Neuronal stem cell (in vitro differentiated cells): Measurements from ENCODE around the gene MAPK11.

ENCODE experiments used
- DNase-seq: peaks from one replicate; pipeline ENCODE4 v3.0.0-alpha.2; 2013; ENCODE audit warnings: low spot score
- H2AFZ ChIP-seq: one replicate; pipeline ENCODE4 v1.6.1; 2013; ENCODE audit warnings: mild to moderate bottlenecking, low read length, inconsistent platforms
- H2AK5ac ChIP-seq: 2 replicates; pipeline ENCODE4 v1.6.1; 2013; ENCODE audit warnings: low read depth, mild to moderate bottlenecking, inconsistent platforms, low read length, moderate library complexity, mixed read lengths
- H2BK120ac ChIP-seq: 2 replicates; pipeline ENCODE4 v1.6.1; 2013; ENCODE audit warnings: low read depth, mild to moderate bottlenecking, inconsistent platforms, low read length, moderate library complexity, mixed read lengths
- H2BK12ac ChIP-seq: one replicate; pipeline ENCODE4 v1.6.1; 2013; ENCODE audit warnings: low read length, inconsistent platforms
- H2BK15ac ChIP-seq: 2 replicates; pipeline ENCODE4 v1.6.1; 2013; ENCODE audit warnings: mild to moderate bottlenecking, low read length, inconsistent platforms, mixed read lengths
- H2BK5ac ChIP-seq: one replicate; pipeline ENCODE4 v1.6.1; 2013; ENCODE audit warnings: inconsistent platforms, mild to moderate bottlenecking, low read length, moderate library complexity
- H3K14ac ChIP-seq: one replicate; pipeline ENCODE4 v1.6.1; 2013; ENCODE audit warnings: low read length, inconsistent platforms
- H3K18ac ChIP-seq: 2 replicates; pipeline ENCODE4 v1.6.1; 2013; ENCODE audit warnings: low read length, inconsistent platforms
- H3K23ac ChIP-seq: 2 replicates; pipeline ENCODE4 v1.6.1; 2013; ENCODE audit warnings: low read depth, mild to moderate bottlenecking, mixed read lengths, low read length, inconsistent platforms; ENCODE audit not compliant: poor library complexity
- H3K27ac ChIP-seq: replicated peaks from 3 replicates; pipeline ENCODE4 v1.5.1; 2013; ENCODE audit warnings: low read length, inconsistent platforms
- H3K27me3 ChIP-seq, 3 experiments: 2 replicates each; pipeline ENCODE4 v1.6.1; 2013; ENCODE audit warnings: low read length in 3 of 3, mild to moderate bottlenecking in 2 of 3, inconsistent platforms in 1 of 3, low read depth in 1 of 3, mixed read lengths in 1 of 3, moderate library complexity in 1 of 3; ENCODE audit not compliant: control insufficient read depth in 3 of 3, insufficient read depth in 3 of 3
- H3K36me3 ChIP-seq, 2 donors: replicated peaks in 1 of 2; 2 replicates each; pipeline ENCODE4 v1.6.1; 2013; ENCODE audit warnings: low read length in 2 of 2; ENCODE audit not compliant: control insufficient read depth in 2 of 2, insufficient read depth in 2 of 2
- H3K4ac ChIP-seq: 2 replicates; pipeline ENCODE4 v1.6.1; 2013; ENCODE audit warnings: inconsistent platforms, mild to moderate bottlenecking, low read length, moderate library complexity
- H3K4me1 ChIP-seq, 2 donors: 1 replicate in 1 of 2; 2 replicates in 1 of 2; pipeline ENCODE4 v1.6.1; 2013; ENCODE audit warnings: low read length in 2 of 2, low read depth in 1 of 2; ENCODE audit not compliant: control insufficient read depth in 2 of 2, insufficient read depth in 1 of 2
- H3K4me2 ChIP-seq: one replicate; pipeline ENCODE4 v1.6.1; 2013; ENCODE audit warnings: mild to moderate bottlenecking, low read length, inconsistent platforms; ENCODE audit not compliant: insufficient read depth, poor library complexity, severe bottlenecking
- H3K4me3 ChIP-seq, 2 donors: 2 replicates each; pipeline ENCODE4 v1.5.1; 2013; ENCODE audit warnings: low read length in 2 of 2, mild to moderate bottlenecking in 2 of 2, inconsistent platforms in 1 of 2, moderate library complexity in 1 of 2
- H3K79me1 ChIP-seq: one replicate; pipeline ENCODE4 v1.6.1; 2013; ENCODE audit warnings: low read depth, mild to moderate bottlenecking, inconsistent platforms, low read length, moderate library complexity
- H3K9ac ChIP-seq: one replicate; pipeline ENCODE4 v1.6.1; 2013; ENCODE audit warnings: mild to moderate bottlenecking, low read depth, low read length, inconsistent platforms; ENCODE audit not compliant: poor library complexity
- H3K9me3 ChIP-seq, 2 donors: replicated peaks in 1 of 2; 2 replicates each; pipeline versions ENCODE3 to v1.6.1; 2013; ENCODE audit warnings: low read length in 2 of 2, mild to moderate bottlenecking in 2 of 2, inconsistent platforms in 1 of 2, low read depth in 1 of 2, mixed read lengths in 1 of 2, moderate library complexity in 1 of 2; ENCODE audit not compliant: control insufficient read depth in 2 of 2, insufficient read depth in 1 of 2
- H4K8ac ChIP-seq: one replicate; pipeline ENCODE4 v1.6.1; 2013; ENCODE audit warnings: low read depth, mild to moderate bottlenecking, inconsistent platforms, low read length, moderate library complexity
- H4K91ac ChIP-seq: one replicate; pipeline ENCODE4 v1.6.1; 2013; ENCODE audit warnings: low read length, low read depth, mild to moderate bottlenecking, inconsistent platforms; ENCODE audit not compliant: poor library complexity
- WGBS, 2 donors: extraction: QIAGEN DNeasy Blood & Tissue Kit; methylation state at CpG; one replicate each; pipeline ENCODE4 v1.1.7; 2013; ENCODE audit warnings: missing lambda C conversion rate in 2 of 2, mixed read lengths in 1 of 2; ENCODE audit not compliant: insufficient read length in 2 of 2, insufficient replicate concordance in 1 of 2; ENCODE audit errors: extremely low coverage in 2 of 2; 5-methylcytosine and 5-hydroxymethylcytosine counted together

The MAPK11 gene

DNA sequence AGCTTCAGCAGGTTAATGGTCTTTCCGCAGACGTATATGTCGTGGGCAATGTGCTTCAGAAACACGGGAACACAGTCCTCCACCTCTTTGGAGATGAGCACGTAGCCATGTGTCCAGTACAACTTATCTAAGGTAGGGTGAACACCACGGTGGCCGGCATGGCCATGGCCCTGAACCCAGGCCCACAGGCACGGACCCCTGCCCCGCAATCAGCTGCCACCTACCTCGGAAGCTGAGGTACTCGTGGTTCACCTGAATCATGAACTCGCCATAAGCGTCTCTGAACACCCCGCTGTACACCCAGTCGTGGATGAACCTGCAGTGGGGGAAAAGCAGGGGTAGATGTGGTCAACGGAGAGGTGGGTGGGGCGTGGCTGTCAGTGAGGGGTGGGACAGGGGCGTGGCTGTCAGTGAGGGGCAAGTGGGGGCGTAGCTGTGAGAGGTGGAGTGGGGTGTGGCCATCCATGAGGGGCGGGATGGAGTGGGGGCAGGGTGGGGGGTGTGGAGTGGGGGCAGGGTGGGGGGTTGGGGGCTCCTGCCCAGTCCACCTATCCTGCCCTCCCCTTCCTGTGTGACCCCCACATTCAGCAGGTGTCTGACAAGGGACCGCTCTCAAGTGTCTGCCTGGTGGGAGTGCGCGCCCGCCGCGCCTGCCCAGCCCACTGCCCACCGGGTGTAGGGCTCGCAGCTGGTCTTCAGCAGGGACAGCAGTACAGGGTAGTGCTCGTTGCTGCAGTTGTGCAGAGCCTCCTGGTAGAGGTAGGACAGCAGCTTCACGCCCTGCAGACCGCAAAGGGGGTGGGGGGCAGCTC lies 43.9 kb downstream of the MAPK11 start:
- no peak overlapping the region for H3K4me3 ChIP-seq
- no peaks in the 10 kb centered on the region for H3K4me1 ChIP-seq
- H2AFZ ChIP-seq, result no peak overlapping the region
- H3K23ac ChIP-seq, result peak overlapping the region; percentile 55
- no peak overlapping the region for H3K4ac ChIP-seq
- H3K4me2 ChIP-seq, result no peak overlapping the region
- H4K8ac ChIP-seq, result peak overlapping the region; percentile 43
- no peak overlapping the region for H3K27ac ChIP-seq
- WGBS, 2 donors, result no CpG with 5 or more reads among the region's 31 CpGs
- peaks cover 30 to 61% of the 10 kb centered on the region in 2 donors for H3K36me3 ChIP-seq
- peak overlapping the region; percentile 48 for H3K18ac ChIP-seq
- H3K79me1 ChIP-seq, result peaks cover 21% of the 10 kb centered on the region
- H2BK12ac ChIP-seq, result no peak overlapping the region
- H3K9me3 ChIP-seq, result no peaks in the 10 kb centered on the region
- no peak for DNase-seq
- peak overlapping the region; percentile 44 for H3K9ac ChIP-seq
- H2BK15ac ChIP-seq, result no peak overlapping the region
- H3K27me3 ChIP-seq, result no peaks in the 10 kb centered on the region
- H2BK120ac ChIP-seq, result no peak overlapping the region
- no peak overlapping the region for H3K14ac ChIP-seq
- H4K91ac ChIP-seq, result no peak overlapping the region
- no peak overlapping the region for H2AK5ac ChIP-seq
- no peak overlapping the region for H2BK5ac ChIP-seq

DNA sequence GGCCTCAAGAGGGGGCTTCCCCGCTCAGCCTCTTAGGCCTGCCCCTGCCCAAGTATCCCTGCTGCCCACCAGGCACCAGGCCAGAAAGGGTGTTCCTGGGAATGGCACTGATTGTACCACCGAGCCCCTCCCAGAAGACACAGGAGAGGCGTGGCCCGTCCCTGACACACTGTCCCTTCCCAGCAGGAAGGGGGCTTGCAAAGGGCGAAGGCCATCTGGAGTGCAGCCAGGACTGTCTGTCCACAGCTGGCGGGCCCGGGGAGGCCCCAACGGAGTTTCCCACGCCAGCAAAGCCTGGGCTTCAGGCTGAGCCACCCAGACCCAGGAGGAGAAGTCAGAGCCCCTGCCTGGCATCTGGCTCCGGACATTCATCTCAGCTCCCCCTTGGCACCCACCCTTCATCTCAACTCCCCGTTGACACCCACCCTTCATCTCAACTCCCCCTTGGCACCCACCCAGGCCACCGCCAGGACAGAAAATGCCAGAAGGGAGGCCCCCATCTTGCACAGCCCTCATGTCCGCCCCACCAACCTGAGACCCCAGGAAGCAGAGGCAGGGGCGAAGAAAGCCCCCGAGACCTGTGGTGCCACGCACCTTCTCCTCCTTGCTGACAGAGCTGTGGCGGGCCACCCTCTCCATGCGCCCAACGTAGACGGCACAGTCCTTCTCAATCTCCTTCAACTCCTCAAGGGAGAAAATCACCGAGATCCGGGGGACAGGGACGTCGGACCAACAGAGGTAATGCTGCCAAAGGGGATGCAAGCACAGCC lies 44.8 kb downstream of the MAPK11 start:
- WGBS, 2 donors, result no CpG with 5 or more reads among the region's 24 CpGs
- no peak overlapping the region for H4K91ac ChIP-seq
- H2BK15ac ChIP-seq, result no peak overlapping the region

DNA sequence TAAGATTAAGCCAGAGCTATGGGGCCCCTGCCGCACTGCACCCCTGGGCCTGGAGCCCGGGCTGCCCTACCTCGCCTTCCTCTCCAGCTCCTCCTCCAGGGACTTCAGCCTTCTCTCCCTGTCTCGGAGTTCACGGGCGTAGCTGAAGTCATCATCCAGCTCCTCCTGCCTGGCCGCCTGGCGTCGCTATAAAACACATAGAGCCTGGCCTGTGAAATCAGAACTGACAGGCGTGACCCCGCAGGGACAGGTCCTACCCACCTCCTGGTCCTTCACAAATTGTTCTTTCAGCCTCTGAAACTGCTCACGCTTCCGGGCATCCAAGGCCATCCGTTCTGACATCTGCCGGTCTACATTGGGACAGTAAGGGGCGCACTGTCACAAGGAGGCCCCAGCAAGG lies 46.1 kb downstream of the MAPK11 start:
- H2AFZ ChIP-seq, result no peak overlapping the region
- peaks cover 39 to 71% of the 10 kb centered on the region in 2 donors for H3K36me3 ChIP-seq
- H3K4ac ChIP-seq, result no peak overlapping the region
- H2BK5ac ChIP-seq, result no peak overlapping the region
- H2BK12ac ChIP-seq, result no peak overlapping the region
- no peaks in the 10 kb centered on the region for H3K27me3 ChIP-seq
- H2AK5ac ChIP-seq, result no peak overlapping the region
- H3K4me1 ChIP-seq, result no peaks in the 10 kb centered on the region
- no peak overlapping the region for H3K4me3 ChIP-seq
- H3K27ac ChIP-seq, result no peak overlapping the region
- no peak overlapping the region for H3K14ac ChIP-seq
- DNase-seq, result no peak
- H3K79me1 ChIP-seq, result peaks cover 21% of the 10 kb centered on the region
- H4K8ac ChIP-seq, result no peak overlapping the region
- H3K9ac ChIP-seq, result peak overlapping the region; percentile 21
- no peak overlapping the region for H3K23ac ChIP-seq
- no peaks in the 10 kb centered on the region for H3K9me3 ChIP-seq
- H4K91ac ChIP-seq, result no peak overlapping the region
- H2BK15ac ChIP-seq, result no peak overlapping the region
- H2BK120ac ChIP-seq, result no peak overlapping the region
- WGBS, 2 donors, result no CpG with 5 or more reads among the region's 16 CpGs
- H3K4me2 ChIP-seq, result no peak overlapping the region
- no peak overlapping the region for H3K18ac ChIP-seq

More for the DNA sequence above, 44.8 kb downstream of the MAPK11 start:
- Histone ChIP-seq H3K4me1 (no peaks in the 10 kb centered on the region), H3K4me3 (no peak overlapping the region), H2BK12ac (no peak overlapping the region), H3K27me3 (no peaks in the 10 kb centered on the region), H2AK5ac (no peak overlapping the region), H2AFZ (no peak overlapping the region), H3K27ac (no peak overlapping the region), H3K36me3 (peaks cover 39 to 70% of the 10 kb centered on the region in 2 donors), H3K9ac (peak overlapping the region; percentile 12), H2BK5ac (no peak overlapping the region), H3K4me2 (no peak overlapping the region), H4K8ac (no peak overlapping the region), H3K23ac (peak overlapping the region; percentile 55), H2BK120ac (no peak overlapping the region), H3K18ac (no peak overlapping the region), H3K4ac (no peak overlapping the region), H3K14ac (no peak overlapping the region), H3K9me3 (no peaks in the 10 kb centered on the region), H3K79me1 (peaks cover 23% of the 10 kb centered on the region)
- no peak for DNase-seq

DNA sequence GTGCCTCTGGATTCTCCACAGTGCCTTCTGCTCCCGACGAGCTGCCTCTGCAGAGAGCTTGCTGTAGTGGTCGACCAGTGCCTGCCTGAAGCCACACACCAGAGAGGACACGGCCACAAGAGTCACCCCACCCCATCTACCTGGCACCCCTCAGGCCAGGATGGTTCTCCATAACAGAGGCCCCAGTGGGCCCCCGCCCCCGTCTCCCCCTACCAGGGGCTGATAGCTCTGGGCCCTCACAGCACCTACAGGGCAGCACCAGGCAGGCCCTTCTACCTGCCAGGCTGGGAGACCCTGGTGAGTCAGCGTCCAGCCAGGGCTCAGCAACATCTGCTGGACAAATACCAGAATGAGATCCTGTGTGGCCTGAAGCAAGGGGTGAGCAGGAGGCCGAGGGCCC lies 47.7 kb downstream of the MAPK11 start:
- H2BK15ac ChIP-seq, result no peak overlapping the region
- H3K18ac ChIP-seq, result no peak overlapping the region
- H2AFZ ChIP-seq, result no peak overlapping the region
- peaks cover 18% of the 10 kb centered on the region for H3K79me1 ChIP-seq
- H3K9me3 ChIP-seq, result no peaks in the 10 kb centered on the region
- H3K4me2 ChIP-seq, result no peak overlapping the region
- H3K36me3 ChIP-seq, result peaks cover 51 to 81% of the 10 kb centered on the region in 2 donors
- no peak overlapping the region for H3K4me3 ChIP-seq
- no peak overlapping the region for H2BK12ac ChIP-seq
- no peaks in the 10 kb centered on the region for H3K27me3 ChIP-seq
- no peak overlapping the region for H4K91ac ChIP-seq
- no peak overlapping the region for H2AK5ac ChIP-seq
- H3K4ac ChIP-seq, result no peak overlapping the region
- no peak overlapping the region for H3K27ac ChIP-seq
- DNase-seq, result no peak
- H2BK120ac ChIP-seq, result no peak overlapping the region
- H3K4me1 ChIP-seq, result no peaks in the 10 kb centered on the region
- H3K23ac ChIP-seq, result no peak overlapping the region
- H3K14ac ChIP-seq, result no peak overlapping the region
- no peak overlapping the region for H2BK5ac ChIP-seq
- no peak overlapping the region for H3K9ac ChIP-seq
- WGBS, 2 donors, result no CpG with 5 or more reads among the region's 8 CpGs
- H4K8ac ChIP-seq, result no peak overlapping the region
